ENCODE results near the gene COLEC12.

The COLEC12 gene

DNA sequence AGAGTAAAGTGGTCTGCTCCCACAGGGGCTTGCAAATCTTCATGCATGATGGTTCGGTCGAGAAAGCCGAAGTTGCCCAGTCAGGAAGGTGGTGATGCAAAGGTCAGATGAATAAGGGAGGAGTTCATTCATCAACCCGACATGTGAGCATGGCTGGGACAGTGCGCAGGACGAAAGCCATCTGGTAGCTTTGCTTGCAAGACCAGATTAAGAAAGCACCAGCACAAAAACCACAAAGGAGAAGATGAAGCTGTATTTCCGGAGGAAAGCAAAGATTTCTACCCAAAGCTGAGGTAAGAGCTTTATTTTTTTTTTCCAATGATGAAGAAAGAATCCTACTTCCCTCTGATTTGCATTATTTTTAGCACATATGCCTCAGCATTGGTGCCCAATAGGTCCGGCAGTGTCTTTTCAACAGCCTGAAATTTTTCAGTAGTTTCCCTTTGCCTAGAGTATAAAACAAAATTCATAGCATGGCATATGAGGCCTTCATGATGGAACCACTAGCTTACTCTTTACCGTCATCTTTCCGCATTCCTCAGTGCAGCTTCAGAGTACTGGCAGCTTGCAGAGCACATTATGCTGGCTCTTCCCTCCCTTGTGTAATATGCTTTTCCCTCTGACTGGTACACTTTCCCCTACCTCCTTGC, 120.7 kb downstream of the COLEC12 start:
- DNase-seq = no peak

- DNase-seq = peak; percentile 56
These were observed 122.4 kb downstream of the COLEC12 start for GRCh38 chr18:378079-378478.

- no peak for DNase-seq
These were observed 123.4 kb downstream of the COLEC12 start for GRCh38 chr18:377088-377487.

DNA sequence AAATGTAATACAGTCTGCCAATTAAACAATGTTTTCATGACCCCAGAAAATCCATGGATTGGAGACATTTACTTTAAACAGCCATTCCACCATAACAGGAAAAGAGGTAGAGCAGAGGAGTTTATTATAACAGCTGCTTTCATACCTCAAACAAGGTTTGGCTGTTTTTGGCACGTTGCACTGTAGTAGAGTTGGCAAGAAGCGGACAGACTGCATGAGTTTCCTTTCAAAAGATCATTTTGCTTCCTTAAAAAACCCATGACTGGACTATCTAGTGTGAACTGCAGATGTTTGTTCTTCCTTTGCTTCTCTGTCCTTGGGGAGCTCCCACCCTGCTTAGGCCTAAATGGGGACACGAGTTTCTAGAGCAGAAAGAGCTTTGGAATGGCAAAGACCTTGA, 124.2 kb downstream of the COLEC12 start:
- DNase-seq = peak; percentile 79

GRCh38 chr18:374721-375168, 125.8 kb downstream of the COLEC12 start:
- DNase-seq = no peak

DNA sequence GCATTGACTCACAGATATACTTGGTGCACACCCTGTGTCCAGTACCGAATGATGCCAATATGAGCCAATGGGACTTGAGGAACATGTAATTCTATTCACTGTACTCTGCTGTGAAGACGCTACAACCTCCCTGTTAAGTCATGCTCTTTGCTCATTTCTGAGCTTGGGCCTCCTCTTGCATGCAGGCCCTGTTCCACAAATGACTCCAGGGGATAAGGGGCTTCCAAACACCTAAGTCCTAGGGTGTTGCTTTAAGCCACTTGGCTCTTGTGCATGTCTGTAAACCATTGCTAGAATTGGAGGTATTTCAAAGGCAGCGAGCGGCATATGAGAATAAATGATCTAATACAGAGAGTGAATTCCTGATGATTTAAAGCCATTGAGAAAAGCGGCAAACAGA, 126.7 kb downstream of the COLEC12 start:
- DNase-seq = no peak

DNA sequence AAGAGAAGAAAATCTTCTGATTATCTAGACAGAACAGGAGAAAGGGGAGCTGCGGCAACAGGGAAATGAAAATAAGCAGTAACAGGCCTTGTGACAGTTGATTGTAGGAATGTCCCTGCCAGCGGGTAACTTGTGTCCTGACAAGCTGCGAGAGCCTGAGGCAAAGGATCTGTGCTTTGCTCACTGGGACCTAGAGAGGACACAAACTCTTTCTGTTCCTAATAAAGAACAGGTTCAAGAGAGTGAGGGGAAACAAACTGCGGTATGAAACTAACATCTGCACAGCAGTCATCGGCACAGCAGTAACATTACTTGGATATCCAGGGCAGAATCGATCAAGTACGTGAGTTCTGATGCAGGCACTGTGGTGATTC, 128.9 kb downstream of the COLEC12 start:
- DNase-seq = no peak

DNA sequence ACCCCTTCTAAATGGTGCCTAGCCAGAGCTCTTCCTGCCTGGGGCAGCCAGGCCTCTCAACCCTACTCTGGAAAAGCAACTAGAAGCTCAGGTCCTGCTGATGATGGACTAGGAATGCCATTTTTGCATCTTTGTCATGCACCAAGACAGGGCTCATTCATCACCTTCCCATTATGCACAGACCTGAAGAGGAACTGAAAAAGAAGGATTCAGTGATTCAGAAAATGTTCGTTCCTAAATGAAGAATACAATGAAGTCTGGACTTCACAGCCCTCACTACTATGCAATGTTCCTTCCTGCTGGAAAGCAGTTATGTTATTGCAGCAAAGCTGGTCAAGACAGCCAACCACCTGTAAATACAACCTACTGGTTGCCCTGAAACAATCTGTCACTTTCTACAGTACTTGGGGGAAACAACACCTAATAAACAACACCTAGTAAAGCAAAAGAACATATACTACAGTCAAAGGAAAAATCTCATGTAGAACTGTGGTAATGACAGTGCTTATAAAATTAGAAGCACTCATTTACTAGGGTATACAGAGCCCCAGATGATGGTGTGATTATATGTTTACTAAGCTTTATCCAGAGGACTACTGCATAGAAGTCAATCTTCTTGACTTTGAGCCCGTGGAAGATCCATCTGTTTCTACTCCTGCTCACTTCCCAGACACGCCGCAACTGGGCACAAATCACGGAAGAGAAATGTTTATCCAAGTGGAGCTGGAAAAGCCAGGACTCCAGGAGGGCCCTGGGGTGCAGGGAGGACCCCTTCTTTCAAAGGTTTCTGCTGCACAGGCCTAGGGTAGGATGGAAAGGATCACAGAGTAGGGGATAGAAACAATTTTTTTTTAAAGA, 129.5 kb downstream of the COLEC12 start:
- DNase-seq = no peak

DNA sequence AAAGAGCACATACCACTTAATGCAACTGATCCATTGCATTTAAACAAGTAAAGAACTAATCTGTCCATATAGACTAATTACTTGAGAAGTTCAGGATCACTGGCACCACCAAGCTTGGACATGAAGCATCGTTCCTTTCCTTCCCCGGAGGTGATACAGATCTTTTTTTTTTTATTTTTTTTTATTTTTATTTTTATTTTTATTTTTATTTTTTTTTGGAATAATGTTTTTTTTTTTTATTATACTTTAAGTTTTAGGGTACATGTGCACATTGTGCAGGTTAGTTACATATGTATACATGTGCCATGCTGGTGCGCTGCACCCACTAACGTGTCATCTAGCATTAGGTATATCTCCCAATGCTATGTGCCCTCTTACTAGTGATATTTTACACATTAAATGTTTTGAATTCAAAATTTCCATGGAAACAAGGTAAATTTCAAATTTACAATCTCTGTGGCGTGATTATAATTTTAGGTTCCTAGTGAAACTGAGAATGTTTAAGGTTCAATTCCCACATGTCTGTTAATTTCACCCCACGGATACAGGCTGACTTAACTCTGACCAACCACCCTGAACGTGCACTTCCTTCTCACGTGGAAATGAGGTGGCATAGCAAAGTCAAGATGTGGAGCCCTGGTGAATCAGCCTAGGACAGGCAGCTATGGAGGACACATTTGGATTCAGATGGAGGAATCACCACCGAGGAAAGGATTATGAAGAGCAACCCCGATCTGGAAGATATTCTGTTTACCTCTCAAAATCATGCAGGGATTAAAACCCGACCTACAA, 131.1 kb downstream of the COLEC12 start:
- DNase-seq = no peak

DNA sequence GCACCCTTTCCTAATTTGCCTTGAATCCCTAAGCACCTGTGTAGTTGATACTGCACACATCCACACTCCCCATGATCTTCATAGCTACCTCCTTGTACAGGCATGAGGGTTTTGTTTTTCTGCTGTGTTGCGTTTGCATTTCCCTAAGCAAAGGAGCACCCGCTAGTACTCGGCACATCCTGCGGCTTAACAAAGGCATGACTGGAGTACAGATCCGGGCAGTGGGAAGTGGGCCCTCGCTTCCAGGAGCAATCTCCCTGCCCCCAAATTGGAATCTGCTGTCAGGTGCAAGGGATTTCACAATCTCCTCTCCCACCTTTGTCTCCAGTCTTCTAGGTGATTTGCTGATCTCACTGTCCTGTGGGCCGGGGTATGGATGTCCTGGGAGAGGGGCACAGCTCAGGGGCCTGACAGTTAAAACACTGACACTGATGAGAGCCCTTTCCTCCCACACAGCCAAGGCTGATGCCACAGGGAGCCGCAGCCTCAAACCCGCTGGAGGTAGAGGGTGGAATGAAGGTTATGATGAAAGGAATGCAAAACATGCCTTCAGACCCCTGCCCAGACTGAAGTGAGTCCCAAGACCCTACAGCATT, 133.9 kb downstream of the COLEC12 start:
- no peak for DNase-seq

DNA sequence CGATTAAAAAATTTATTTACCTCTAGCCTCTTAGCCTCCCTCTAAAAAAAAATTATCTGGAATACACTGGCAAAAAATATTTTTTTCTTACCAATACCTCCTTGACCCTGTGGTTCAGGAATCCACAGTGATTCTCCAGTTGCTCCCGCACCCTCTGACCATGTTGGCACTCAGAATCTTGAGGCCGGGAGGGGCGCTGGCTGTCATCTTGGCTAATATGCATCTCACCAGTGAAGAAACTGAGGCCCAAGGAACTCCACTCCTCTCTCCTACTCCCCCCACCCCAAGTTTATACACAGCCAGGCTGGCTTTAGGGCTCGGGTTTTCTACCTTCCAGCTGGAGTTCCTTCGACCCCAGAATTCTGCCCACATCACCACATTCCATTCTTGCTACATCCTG, 134.8 kb downstream of the COLEC12 start:
- no peak for DNase-seq

DNA sequence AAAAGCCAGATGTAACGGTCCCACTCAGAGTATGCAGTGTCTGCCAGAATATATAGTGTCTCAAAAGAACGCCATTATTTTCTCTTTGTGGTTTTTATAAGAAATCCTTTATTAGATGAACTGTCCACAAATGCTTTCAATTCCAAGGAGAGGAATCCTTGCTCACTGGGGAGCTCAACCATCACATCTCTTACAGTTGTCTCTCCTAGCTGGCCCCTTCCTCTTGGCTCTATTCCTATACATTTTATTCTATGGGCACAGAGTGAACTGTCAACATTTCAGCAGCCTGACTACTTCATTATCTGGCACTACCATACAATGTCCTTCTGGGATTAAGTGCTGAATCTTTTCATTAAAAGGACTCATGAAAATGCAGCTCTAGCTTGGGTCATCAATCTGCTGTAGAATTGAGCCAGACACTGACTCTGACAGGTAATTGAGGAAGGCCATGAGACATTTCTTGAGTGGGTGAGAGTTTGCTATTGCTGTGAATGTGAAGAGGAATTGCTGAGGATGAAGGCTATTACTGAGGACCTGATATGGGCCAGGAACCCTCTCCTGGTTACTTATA, 136.2 kb downstream of the COLEC12 start:
- DNase-seq = no peak

DNA sequence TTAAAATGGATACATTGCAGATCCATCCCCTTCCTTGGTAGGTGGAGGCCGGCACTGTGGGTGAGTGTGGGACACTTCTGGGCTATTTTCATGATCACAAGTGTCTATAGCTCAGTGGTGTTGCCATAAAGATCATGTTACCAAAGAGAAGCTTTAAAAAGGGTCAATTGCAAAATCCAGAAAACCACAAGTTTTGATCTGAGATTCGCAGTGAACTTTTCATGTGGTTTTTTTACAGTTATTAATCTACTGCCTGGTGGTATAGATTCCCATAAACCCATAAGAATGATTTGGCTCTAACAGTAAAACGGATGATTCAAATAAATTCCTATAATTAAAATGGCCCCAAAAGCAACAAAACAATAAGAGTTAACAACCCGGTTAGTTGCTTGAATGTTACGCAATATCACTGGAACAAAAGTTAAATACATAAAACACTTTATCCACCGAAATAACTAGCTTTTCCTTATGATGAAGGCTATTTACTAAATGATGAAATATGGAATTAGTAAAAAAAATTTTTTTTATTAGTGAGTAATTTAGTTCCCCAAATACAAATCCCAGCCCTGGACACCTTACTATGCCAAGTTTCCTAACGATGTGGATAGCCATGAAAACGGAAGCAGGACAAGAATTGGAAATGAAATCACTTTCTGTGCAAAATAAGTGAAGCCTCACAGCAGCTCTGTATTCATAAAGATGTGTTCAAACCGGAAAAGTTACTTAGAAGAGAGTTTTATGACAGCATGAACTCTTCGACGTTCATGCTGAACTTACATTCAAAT, 137.0 kb downstream of the COLEC12 start:
- DNase-seq = no peak

DNA sequence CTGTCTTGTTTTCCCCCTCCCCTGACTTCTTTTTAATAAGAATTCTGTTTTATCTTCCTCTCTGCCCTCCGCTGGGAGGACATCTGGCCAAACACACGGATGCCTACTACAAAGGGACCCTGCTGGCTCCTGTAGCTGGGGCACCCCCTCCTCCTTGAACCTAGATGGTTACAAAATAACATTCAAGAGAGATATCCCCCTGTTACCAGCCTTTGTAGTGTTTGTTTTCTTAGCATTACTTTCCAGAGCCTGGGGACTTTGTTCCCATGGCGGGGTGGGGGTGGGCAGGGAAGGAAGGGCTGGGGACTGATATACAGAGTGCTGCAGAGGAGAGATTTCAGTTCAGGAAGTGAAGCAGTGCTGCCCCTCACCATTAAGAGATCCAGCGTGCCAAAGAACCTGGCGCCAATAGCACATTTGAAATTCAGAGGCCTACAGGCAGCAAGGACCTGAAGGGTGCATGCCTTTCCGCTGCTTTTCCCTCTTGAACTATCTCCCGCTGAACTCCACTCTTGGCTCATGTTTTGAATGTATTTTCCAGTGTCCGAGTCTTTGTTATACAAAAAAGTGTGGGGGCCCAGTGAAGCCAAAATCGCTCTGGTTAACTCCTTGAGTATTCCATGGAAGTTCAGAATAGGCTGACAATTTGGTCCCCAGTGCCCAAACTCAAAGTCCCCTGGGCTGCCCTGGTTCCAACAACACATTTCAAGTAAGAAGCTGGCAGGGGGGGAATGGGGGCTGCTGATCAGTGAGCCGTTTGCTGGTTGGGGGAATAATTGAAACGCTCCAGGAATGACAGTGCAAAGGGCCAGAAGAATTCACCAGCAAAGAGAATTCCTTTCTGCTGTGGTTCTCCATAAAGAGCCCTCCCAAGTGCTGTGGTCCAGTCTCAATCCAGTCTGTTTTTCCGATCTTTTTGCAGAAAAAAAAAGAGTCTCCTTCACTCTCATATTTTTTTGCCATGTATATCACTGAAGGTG, 137.9 kb downstream of the COLEC12 start:
- DNase-seq = peak; percentile 74

DNA sequence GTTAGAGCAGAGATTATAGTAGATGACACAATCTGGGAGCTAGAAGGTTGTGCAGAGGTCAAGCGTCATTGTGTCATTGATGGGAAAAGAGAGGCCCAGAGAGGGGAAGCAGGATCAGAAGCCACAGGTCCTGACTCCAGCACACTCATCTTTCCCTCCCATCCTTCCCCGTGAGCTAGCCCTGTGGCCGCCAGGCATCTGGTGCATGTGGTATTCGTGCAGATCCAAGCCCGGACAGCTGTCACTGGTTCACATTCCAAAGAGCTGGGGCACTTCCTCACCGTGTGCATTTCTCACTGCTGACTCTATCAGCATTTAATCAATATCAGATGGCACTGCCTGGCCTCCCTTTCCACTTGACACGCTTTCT, 138.6 kb downstream of the COLEC12 start:
- peak; percentile 83 for DNase-seq

- no peak for DNase-seq
These were observed 139.3 kb downstream of the COLEC12 start for GRCh38 chr18:361100-361732.

DNA sequence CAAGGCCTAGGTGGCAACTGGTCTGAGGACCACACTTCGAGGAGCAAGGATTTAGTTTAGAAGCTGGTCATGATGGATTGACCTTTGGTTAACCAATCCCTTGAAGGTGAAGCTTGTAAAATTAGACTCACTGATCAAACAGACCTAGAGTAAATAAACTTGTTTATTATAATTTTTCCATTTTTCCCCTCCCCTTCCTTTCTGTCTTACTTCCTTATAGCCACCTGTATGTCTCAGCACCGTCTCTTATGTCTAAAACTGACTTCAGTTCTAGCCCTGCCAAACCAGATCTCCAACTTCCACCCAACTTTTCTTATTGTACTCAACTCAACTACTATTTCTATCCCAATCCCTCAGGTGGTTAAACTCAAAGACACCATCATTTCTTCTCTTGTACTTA, 139.8 kb downstream of the COLEC12 start:
- no peak for DNase-seq

GRCh38 chr18:356778-357177, 143.7 kb downstream of the COLEC12 start:
- no peak for DNase-seq

- DNase-seq = no peak
These were observed 144.8 kb downstream of the COLEC12 start for GRCh38 chr18:355678-356077.

GRCh38 chr18:354471-354870, 146.0 kb downstream of the COLEC12 start:
- DNase-seq = no peak

Data from femur (tissue), 1 donor.